Fibroblast of skin of abdomen (primary cell): Measurements from ENCODE around the gene PRL. TPM values are rescaled to one million over a fixed set of nuclear protein-coding genes. Genes with fewer than 3 reads are reported as not detected.
A peak's percentile ranks its signal among the peaks of the same experiment; 100 is the strongest.

Source experiments
- DNase-seq: peaks from one replicate; pipeline ENCODE4 v3.0.0-alpha.2; 2013
- polyA plus RNA-seq, 2 experiments: library from polyadenylated mRNA; unstranded; fragments of 120-200 nt; gene quantifications; one replicate each; pipeline ENCODE4 v1.2.1, GENCODE V29; 2013; ENCODE audit not compliant: insufficient read length in 2 of 2

PRL gene
- 0.17 TPM for polyA plus RNA-seq (2013, experiment 1 of 2; ENCODE audit: insufficient read length)
- polyA plus RNA-seq (2013, experiment 2 of 2; ENCODE audit: insufficient read length): not detected

GRCh38 chr6:22296936-22297335, at the start of gene PRL:
Gene PRL (minus strand): TSS chr6:22297036. CDS start chr6:22296982, 54 bp downstream.
- no peak for DNase-seq

- DNase-seq: no peak
These were observed 47.0 kb upstream of the PRL start for GRCh38 chr6:22343864-22344263.

DNA sequence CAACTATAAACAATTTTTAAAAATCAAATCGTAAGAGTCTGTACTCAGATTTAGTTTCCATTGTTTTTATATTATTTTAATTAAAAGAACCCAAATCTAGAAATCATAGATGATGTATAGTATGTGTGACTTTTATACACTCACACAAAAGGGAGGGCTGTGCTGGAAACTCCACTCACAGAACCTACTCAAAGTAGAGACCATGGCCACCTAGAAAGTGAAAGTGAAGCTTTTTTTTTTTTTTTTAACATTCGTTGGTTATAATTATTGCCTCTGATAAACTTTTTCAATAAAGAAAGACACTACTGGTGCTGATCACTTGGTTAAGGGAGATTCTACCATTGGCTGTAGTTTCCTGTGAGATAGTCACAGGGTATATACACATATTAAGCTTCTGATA, 37.9 kb upstream of the PRL start:
- no peak for DNase-seq

DNA sequence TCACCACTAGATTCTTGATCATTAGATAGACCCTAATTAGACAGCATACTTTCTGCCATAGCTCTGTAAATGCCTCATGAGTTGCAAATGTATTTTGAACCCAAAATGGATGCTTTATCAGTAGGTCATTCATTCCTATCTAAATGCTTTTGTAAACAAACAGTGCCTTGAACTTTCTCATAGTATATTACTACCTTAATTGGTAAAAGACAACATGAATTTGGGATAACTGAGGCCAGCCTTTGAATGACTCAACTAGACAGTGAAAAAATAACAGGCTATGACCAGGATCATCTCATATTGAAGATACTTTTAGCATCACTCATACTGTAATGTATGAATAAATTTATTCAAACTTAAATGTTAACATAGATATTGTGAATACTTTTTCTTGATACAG, 37.0 kb upstream of the PRL start:
- peak; percentile 72 for DNase-seq

DNA sequence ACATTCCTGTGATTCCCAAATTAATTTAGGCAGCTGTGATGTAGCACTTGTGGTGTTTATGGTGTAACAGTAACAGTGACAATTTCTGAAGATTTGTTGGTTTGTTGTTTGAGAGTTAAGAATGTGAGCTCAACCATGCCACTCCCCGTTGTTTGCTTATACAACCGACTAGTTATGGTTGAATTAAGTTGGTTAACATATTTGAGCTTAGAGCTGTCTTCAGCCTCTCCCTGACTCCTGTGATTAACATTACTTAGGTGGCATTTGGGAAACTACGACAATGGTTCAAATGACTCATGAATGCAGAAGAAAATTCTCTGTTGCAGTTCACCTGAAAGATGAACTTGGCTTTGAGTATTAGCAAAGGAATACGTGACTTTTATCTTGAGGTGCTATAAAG, 35.9 kb upstream of the PRL start:
- DNase-seq: no peak

GRCh38 chr6:22332216-22332615, 35.4 kb upstream of the PRL start:
- no peak for DNase-seq

DNA sequence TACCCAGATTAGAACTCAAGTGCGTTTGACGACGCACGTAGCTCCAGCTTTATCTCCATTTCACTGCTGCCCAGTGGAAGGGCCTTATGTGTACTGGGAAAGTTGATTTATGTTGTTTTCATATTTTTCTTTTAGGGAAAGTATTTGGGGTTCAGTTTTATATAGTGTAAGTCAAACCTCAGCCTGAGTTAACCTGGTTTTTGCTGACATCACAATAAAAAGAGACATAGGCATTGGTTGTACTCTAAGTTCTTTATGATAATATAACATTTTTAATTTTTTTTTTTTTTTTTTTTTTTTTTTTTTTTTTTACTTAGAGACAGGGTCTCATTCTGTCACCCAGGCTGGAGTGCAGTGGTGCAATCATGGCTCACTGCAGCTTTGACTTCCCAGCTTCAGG, 34.1 kb upstream of the PRL start:
- no peak for DNase-seq

DNA sequence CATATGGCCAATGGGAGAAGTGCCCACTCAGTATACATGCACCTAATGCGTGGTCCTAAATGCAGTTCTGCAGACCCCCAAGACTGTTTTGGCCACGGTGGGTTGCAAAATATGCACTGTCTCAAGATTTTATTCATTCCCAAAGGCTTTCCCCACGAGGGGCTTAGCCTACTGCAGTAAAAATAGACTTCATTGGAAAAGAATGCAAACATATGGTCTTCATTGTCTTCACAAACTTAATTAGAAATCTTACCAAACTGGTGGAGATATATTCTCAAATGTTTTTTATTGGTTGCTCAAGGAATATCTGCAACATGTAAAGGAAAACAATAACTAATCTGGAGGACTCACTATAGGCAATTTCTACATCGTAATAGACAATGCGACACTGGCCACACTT, 31.6 kb upstream of the PRL start:
- peak; percentile 82 for DNase-seq

GRCh38 chr6:22327881-22328280, 31.0 kb upstream of the PRL start:
- peak; percentile 63 for DNase-seq

GRCh38 chr6:22326500-22326899, 29.7 kb upstream of the PRL start:
- no peak for DNase-seq

DNA sequence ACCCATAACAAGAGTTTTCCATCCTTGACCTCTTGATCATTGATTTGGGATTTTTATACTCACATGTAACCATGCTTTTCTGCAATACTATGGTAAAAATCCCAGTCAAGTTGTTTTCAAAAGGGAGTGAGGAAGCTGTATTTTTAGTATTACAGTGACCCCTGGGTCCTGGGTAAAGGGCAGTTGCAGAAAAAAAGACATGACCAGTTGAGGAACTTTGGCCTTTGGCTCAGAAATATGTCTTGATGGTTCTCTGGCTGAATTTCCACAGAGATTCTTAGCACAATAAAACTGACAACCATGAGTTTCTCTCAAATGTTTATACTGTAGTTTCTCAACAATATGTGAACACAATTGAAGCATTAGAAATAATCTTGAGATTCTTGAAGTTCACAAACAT, 28.6 kb upstream of the PRL start:
- DNase-seq: no peak

DNA sequence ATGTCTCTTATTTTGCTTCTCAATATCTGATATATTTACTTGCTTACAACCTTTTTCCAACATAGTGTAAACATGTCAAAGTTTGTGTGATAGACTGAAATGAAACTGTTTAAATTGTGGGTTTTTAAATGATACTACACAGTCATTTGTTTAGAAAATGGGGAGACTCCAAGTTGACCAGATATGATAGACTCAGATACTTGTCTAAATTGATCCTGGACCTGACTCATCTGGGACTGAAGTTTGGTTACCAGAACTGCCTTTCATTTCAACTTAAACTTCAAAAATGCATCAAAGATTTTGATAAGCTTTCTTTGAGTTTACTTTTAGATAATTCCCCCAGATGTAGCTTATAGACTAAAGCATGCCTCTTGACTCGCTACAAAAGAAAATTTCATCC, 27.0 kb upstream of the PRL start:
- no peak for DNase-seq

DNA sequence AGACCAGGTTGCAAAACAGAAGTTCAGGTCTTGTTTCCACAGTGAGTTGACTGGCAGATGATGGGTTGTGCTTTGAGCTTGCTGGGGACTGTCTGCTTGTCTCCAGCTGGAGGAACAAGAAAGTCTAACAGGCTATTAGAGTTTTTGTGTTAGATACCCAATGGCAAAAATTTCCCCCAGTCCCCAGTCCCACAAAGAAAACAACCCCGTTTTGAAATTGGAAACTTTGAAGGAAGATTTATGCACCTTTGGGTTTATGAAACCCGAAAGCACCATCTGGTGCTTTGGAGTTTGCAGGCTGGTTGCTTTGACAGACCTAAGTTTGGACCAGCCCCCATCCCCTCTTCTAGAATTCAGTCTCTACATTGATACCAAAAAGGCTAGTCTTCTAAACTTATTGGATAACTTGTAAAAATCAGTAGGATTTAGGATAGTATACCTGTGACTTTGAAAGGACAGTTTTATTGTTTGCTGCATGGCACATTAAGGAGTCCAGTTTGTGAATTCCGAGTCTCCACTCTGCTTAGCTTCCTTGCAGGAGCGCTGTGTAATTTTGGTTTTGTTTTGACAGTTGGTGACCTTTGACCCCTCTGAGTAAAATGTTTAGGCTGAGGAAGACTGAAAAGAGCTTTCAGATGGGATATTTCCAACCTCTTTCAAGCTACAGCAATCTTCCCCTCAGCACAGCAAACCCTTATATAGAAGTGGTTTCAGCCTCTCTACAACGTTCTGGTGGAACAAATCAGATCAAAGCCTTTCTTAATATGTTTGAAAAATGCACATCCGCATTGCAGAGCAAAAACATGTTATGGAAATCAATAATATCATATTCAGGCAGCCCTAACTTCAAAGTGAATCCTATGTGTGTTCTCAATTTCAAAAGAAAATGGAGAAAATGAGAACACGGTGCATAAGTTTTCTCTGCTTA, 25.5 kb upstream of the PRL start:
- peak; percentile 36 for DNase-seq

DNA sequence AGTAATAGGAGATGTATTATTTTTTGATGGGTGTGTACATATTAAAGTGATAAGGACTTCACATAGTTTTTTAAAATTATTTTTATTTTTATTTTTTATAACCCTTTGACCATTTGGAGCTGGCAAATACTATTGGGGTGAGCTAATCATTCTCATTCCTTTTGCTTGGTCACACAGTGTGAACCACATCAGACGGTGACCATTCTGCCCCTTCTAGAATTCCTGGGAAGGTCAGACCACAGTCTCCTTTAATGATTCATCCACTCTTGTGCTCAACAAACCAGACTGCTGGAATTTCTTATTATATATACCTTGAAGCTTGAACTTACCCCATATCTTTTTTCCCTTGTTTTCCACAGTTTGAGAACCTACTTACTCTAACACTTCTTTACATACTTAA, 23.9 kb upstream of the PRL start:
- peak; percentile 94 for DNase-seq

DNA sequence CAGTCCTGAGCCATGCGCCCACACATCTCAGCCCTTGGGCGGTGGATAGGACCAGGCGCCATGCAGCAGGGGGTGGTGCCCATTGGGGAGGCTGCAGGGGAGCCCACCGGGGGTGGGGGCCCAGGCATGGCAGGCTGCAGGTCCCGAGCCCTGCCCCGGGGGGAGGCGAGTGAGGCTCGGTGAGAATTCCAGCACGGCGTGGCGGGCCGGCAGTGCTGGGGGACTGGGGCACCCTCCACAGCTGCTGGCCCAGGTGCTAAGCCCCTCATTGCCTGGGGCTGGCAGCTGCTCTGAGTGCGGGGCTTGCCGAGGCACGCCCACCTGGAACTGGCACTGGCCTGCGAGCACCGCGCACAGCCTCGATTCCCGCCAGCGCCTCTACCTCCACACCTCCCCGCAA, 21.6 kb upstream of the PRL start:
- no peak for DNase-seq

GRCh38 chr6:22313796-22314195, 17.0 kb upstream of the PRL start:
- no peak for DNase-seq

DNA sequence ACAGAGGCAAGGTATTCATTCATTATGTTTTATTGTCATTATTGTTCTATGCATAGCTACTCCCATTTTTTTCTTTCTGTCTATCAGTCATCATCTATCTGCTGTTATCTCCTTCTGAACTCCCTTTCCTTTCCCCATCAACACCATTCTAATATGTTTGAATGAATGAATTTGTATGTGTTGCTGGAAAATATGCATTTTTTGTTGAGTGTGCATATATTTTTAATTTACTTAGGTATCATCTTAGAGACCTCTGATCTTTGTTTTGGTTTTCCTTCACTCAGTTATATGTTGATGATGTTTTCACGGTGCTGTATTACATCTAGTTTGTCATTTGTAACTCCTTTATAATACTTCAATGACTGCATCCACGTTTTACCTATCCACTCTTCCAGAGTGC, 12.1 kb upstream of the PRL start:
- DNase-seq: no peak

- DNase-seq: no peak
These were observed 10.1 kb upstream of the PRL start for GRCh38 chr6:22306741-22307466.

GRCh38 chr6:22302838-22303237, 6.0 kb upstream of the PRL start:
- peak; percentile 26 for DNase-seq

DNA sequence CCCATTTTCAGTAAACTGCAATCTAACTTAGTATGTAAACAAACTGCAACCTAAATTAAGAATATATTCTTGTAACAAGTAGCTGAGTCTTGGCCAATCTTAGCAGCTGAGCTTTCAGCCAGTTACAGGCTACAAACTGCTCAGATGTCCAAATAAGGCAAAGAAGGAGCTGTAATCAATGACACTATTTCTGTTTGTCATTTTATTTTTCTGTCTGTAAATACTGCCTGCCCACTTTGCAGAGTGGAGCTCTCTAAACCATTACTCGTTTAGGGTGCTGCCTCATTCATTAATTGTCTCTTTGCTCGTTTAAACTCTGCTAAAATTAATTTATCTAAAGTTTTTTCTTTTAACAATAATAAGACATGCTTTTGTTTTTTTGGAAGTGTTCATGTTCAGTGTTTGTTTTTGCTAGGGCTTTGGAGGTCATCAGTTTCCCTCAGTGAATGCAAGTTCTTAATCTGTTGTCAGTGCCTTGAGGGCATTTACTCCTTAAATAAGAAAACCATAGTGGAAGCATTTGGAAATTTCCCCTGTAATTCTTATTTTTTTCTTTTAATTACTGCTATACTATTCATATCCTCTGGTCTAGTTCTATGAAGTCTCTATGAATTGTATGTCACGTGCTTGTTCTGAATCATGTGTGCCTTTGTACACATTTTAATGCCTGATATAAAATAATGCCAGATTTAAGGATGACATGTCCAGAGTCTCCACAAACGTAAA, 3.6 kb upstream of the PRL start:
- no peak for DNase-seq

- peak; percentile 60 for DNase-seq
These were observed 1.6 kb upstream of the PRL start for GRCh38 chr6:22298475-22298890.

DNA sequence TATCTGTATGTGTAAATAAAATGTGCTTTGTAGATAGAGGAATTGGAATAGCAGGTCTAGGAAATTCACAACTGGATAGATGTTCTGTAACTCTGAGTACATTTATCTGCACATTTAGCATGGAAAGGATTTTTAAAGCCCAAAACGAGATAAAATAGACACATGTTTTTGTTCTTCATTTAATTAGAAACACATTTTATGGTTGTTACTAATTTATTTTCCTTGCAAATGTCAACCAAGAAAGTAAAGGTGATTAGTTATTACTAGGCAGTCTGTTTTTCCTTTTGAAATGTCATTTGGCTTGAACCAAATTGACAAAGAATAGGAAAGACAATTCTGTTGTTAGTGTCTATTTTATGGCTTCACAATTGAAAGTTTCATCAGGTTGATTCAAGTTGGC, 769 bp downstream of the PRL start:
- peak; percentile 16 for DNase-seq

GRCh38 chr6:22295145-22295544, 1.7 kb downstream of the PRL start:
- DNase-seq: no peak
